Activated T-helper 1 cell treated with anti-CD3 and anti-CD28 coated beads, Interleukin-12 subunit alpha, Interleukin-12 subunit beta, Interleukin-2, Interleukin-4 antibody, amounts not matched to agents 30 ng/mL and 10 ng/mL and 1 ng/mL, durations not matched to agents 14 hours and 24 hours and 36 hours (primary cell): Measurements from ENCODE around the gene BRMS1L. TPM values are rescaled to one million over a fixed set of nuclear protein-coding genes. Genes with fewer than 3 reads are reported as not detected.
"Not testable (repeated sequence)": the region's sequence is repeated elsewhere in the genome, so short reads cannot be mapped to it uniquely, and the experiment has no call there.

ENCODE experiments used
- DNase-seq: peaks from one replicate; pipeline ENCODE4 v3.0.0; 2021; ENCODE audit warnings: low spot score
- H3K27ac Mint-ChIP-seq: one replicate; pipeline ENCODE4 v1.8.0; 2021; ENCODE audit warnings: mild to moderate bottlenecking, mixed read lengths
- H3K27me3 Mint-ChIP-seq: one replicate; pipeline ENCODE4 v1.8.0; 2022; ENCODE audit warnings: mild to moderate bottlenecking, moderate library complexity, mixed read lengths; ENCODE audit not compliant: insufficient read depth
- H3K36me3 Mint-ChIP-seq: one replicate; pipeline ENCODE4 v1.8.0; 2021; ENCODE audit warnings: low read depth, mixed read lengths
- H3K4me1 Mint-ChIP-seq: one replicate; pipeline ENCODE4 v1.8.0; 2021; ENCODE audit warnings: low read depth, mixed read lengths
- H3K4me3 Mint-ChIP-seq: one replicate; pipeline ENCODE4 v1.8.0; 2021; ENCODE audit warnings: mild to moderate bottlenecking, moderate library complexity, mixed read lengths
- H3K9me3 Mint-ChIP-seq: one replicate; pipeline ENCODE4 v1.8.0; 2021; ENCODE audit warnings: mixed read lengths
- intact Hi-C: fragments of 100-400 bp; cut with micrococcal nuclease; formaldehyde crosslinking; loops from one replicate; pipeline ENCODE4 v1.15.1; 2024
- total RNA-seq: library from RNA; stranded (reverse); gene quantifications from 2 replicates; pipeline ENCODE4 v1.2.3, GENCODE V29; 2022

Gene BRMS1L
- 6.3 and 9.1 TPM in 2 replicates for total RNA-seq

DNA sequence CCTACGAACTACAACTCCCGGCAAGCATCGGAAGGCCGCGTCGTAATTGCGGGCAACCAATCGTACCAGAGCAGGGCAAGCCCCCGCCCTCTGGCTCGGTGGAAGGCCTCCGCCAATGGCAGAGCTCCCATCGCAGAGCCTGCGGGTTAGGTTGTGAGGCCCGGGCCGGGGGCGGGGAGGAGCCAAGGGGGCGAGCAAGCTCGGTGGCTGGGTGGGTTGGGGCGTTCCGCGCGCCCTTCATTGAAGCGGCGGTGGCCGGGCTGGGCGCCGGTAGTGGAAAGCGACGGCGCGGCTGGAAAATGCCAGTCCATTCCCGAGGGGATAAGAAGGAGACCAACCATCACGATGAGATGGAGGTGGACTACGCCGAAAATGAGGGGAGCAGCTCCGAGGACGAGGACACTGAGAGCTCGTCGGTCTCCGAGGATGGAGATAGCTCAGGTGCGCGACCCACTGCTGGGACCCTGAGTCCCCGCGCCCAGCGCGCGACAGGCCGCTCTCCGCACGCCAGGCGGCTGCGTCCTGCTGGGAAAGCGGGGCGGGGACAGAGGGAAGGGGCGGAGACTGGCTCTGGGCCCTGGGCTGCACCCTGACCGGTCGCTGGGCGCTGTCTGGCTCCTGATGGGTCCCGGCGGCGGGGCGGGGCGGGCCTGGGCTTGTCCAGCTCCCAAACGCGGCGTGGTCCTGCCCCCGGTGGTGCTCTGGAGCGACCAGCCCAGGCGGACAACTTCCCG is at the start of gene BRMS1L:
TSS of gene BRMS1L (plus strand) at position 121 of the 734 bp plus-strand sequence. CDS start at position 300, 179 bp downstream.
- Mint-ChIP-seq H3K4me3 (peak within 1 kb of the TSS; percentile 88), H3K36me3 (peaks cover 5% of the 10 kb centered on the region), H3K27ac (peak within 1 kb of the TSS; percentile 90), H3K27me3 (peaks cover 4% of the 10 kb centered on the region), H3K9me3 (no peaks in the 10 kb centered on the region), H3K4me1 (peaks cover 16% of the 10 kb centered on the region)
- intact Hi-C loops: loop anchor here (1.0 to 10.0 kb wide), 12 partner anchors 17 to 1364 kb away; partner anchors contain the start of genes BAZ1A, EAPP, FAM177A1 and INSM2
- DNase-seq: peak; percentile 96

GRCh38 chr14:35776823-35777222 is 49.3 kb upstream of the BRMS1L start:
- intact Hi-C loops: no loop called here
- Mint-ChIP-seq H3K9me3 (peaks cover 13% of the 10 kb centered on the region), H3K4me1 (no peaks in the 10 kb centered on the region)

GRCh38 chr14:35777550-35777949 is 48.6 kb upstream of the BRMS1L start:
- H3K36me3 Mint-ChIP-seq, H3K27me3 Mint-ChIP-seq, H3K4me3 Mint-ChIP-seq, H3K27ac Mint-ChIP-seq, DNase-seq, H3K4me1 Mint-ChIP-seq, intact Hi-C loops: not testable (repeated sequence)
- peaks cover 13% of the 10 kb centered on the region for H3K9me3 Mint-ChIP-seq

More at GRCh38 chr14:35776823-35777222, 49.3 kb upstream of the BRMS1L start:
- H3K36me3 Mint-ChIP-seq: peaks cover 8% of the 10 kb centered on the region
- no peak overlapping the region for H3K4me3 Mint-ChIP-seq
- H3K27ac Mint-ChIP-seq: no peak overlapping the region
- no peaks in the 10 kb centered on the region for H3K27me3 Mint-ChIP-seq
- DNase-seq: no peak

- H3K4me3 Mint-ChIP-seq: no peak overlapping the region
- H3K4me1 Mint-ChIP-seq: no peaks in the 10 kb centered on the region
- no peaks in the 10 kb centered on the region for H3K27me3 Mint-ChIP-seq
- H3K36me3 Mint-ChIP-seq: peaks cover 8% of the 10 kb centered on the region
- no peak overlapping the region for H3K27ac Mint-ChIP-seq
- H3K9me3 Mint-ChIP-seq: peaks cover 13% of the 10 kb centered on the region
- no peak for DNase-seq
- intact Hi-C loops: no loop called here
Observed at GRCh38 chr14:35779368-35779767, 46.8 kb upstream of the BRMS1L start.

DNA sequence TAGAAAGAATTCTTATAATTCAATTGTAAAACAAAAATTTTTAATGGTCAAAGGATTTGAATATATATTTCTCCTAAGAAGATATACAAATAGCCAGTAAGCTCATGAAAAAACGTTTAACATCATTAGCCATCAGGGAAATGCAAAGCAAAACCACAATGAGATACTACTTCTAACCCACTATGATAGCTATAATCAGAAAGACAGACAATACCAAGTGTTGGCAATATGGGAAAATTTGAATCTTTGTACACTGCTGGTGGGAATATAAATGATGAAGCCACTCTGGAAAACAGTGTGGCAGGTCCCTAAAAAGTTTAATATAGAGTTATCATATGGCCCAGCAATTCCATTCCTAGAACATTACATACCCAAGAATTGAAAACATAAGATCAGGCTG is 42.4 kb upstream of the BRMS1L start:
- Mint-ChIP-seq H3K4me3 (no peak overlapping the region), H3K36me3 (peaks cover 8% of the 10 kb centered on the region), H3K4me1 (peaks cover 6% of the 10 kb centered on the region), H3K27ac (no peak overlapping the region), H3K27me3 (no peaks in the 10 kb centered on the region), H3K9me3 (peaks cover 13% of the 10 kb centered on the region)
- intact Hi-C loops: no loop called here
- DNase-seq: no peak

GRCh38 chr14:35786856-35787255 is 39.3 kb upstream of the BRMS1L start:
- Mint-ChIP-seq H3K4me3 (no peak overlapping the region), H3K27me3 (no peaks in the 10 kb centered on the region), H3K36me3 (peaks cover 6% of the 10 kb centered on the region), H3K9me3 (no peaks in the 10 kb centered on the region), H3K27ac (no peak overlapping the region), H3K4me1 (peaks cover 19% of the 10 kb centered on the region)
- no peak for DNase-seq
- intact Hi-C loops: no loop called here

DNA sequence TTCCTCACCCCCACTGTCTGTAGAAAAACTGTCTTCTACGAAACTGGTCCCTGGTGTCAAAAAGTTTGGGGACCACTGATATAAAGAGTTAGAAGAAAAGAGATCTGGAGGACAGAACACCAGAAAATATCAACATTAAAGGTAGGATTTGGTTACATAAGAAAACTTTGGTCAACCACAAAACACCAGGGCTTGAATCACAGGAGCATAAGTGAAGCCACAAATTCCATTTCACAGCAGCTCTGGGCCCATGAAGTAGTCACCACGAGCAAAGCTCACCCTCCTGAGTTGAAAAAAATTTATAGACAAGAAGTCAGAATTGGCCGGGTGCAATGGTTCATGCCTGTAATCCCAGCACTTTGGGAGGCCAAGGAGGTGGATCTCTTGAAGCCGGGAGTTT is 36.5 kb upstream of the BRMS1L start:
- no peak for DNase-seq
- peaks cover 4% of the 10 kb centered on the region for H3K36me3 Mint-ChIP-seq
- no peak overlapping the region for H3K27ac Mint-ChIP-seq
- H3K9me3 Mint-ChIP-seq: no peaks in the 10 kb centered on the region
- no peak overlapping the region for H3K4me3 Mint-ChIP-seq
- H3K4me1 Mint-ChIP-seq: peaks cover 19% of the 10 kb centered on the region
- H3K27me3 Mint-ChIP-seq: no peaks in the 10 kb centered on the region
- intact Hi-C loops: no loop called here

DNA sequence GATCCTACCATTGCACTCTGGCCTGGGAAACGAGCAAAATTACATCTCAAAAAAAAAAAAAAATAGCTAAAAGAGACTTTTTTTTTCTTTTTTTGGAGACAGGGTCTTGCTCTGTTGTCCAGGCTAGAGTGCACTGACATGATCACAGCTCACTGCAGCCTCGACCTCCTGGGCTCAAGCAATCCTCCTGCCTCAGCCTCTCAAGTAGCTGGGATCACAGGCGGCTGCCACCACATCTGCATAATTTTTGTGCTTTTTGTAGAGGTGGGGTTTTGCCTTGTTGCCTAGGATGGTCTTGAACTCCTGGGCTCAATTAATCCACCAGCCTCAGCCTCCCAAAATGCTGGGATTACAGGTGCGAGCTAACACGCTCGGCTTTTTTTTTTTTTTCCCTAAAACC is 28.3 kb upstream of the BRMS1L start:
- no peak overlapping the region for H3K4me3 Mint-ChIP-seq
- H3K4me1 Mint-ChIP-seq: peaks cover 11% of the 10 kb centered on the region
- no peaks in the 10 kb centered on the region for H3K9me3 Mint-ChIP-seq
- H3K36me3 Mint-ChIP-seq: no peaks in the 10 kb centered on the region
- DNase-seq: no peak
- H3K27me3 Mint-ChIP-seq: no peaks in the 10 kb centered on the region
- intact Hi-C loops: no loop called here
- no peak overlapping the region for H3K27ac Mint-ChIP-seq

DNA sequence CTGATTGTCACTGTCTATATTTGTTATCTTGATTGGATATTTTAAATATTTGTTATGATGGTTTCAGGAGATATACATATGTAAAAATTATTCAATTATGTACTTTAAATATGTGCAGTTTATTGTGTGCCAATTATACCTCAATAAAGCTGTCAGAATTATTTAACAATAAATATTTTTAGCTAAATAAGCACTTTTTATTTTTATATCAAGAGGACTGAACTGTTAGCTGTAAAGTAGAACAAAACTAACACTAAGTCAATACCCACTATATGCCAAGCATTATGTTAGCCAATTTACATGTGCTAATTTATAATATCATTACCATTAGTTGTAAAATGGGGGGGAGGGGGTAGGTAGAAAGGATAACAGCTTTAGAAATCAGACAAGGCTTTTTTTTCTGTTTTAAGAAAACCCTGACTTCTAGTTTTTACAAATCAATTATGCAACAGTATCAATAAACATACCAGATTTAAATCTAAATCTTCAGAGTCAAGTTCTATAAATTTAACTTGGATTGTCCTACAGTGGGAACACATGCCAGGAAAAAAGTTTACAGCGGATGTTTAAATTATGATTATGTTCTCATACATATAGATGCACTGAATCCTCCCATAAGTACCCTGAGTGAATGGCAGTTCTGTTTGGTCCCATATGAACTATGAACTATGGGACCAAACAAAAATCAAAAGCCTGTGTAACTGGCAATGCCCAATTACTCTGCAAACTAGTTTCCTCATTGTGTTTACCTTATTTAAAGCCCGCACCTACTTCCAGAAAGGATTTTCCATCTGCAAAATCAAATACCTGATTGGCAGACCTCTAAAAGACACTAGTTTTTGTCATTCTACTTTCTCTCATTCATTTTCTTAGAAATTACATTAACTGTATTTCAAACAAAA is 19.9 kb upstream of the BRMS1L start:
- peak overlapping the region; percentile 78 for H3K4me3 Mint-ChIP-seq

DNA sequence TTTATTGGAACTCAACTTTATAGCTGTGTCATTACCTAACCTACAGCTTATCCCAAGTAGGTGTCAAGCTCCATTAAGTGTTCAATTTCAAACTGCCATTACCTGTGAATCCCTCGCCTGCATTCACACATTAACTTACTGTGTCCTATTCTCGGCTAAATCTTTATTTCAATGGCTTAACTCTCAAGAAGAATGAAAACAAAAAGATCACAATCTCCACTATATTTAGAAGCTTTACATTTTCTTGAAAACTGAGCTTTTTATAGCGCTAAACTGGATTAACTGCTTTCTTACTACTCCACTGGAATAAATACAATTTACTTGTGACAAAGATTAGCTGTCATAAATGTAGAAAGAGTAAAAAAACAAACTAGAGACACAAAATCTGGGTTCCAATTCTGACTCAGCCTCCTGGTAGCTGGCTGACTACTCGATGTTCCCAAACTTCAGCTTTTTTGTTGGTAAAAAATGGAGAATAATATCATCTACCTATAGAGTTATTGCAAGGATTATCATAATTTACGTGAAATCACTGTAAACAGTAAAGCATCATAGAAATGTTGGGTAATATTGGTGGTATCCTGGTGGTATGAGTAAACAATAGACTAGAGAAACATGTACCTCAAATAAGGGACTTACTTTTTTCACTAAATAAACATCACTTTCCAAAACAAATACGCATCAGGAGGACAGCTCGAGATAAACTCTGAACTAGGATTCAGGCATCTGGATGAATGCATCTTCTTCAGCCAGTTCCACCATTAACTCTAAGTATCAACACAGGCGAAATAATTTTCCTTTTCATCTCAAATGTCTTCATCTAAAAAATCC is 18.8 kb upstream of the BRMS1L start:
- peaks cover 9% of the 10 kb centered on the region for H3K36me3 Mint-ChIP-seq
- peaks cover 29% of the 10 kb centered on the region for H3K4me1 Mint-ChIP-seq
- no peak for DNase-seq
- peak overlapping the region; percentile 25 for H3K27ac Mint-ChIP-seq
- intact Hi-C loops: loop anchor here (2.0 to 5.0 kb wide), 3 partner anchors 390 to 825 kb away; partner anchors contain the start of genes PPP2R3C, PRORP and SRP54
- H3K4me3 Mint-ChIP-seq: peak overlapping the region; percentile 78
- H3K9me3 Mint-ChIP-seq: no peaks in the 10 kb centered on the region
- peaks cover 3% of the 10 kb centered on the region for H3K27me3 Mint-ChIP-seq

More for the DNA sequence above, 19.9 kb upstream of the BRMS1L start:
- no peak for DNase-seq
- Mint-ChIP-seq H3K36me3 (peaks cover 9% of the 10 kb centered on the region), H3K4me1 (peaks cover 29% of the 10 kb centered on the region), H3K27me3 (peaks cover 3% of the 10 kb centered on the region), H3K27ac (no peak overlapping the region), H3K9me3 (no peaks in the 10 kb centered on the region)
- intact Hi-C loops: loop anchor here (2.0 to 5.0 kb wide), 3 partner anchors 389 to 823 kb away; partner anchors contain the start of genes PPP2R3C, PRORP and SRP54

- Mint-ChIP-seq H3K9me3 (no peaks in the 10 kb centered on the region), H3K27ac (peak overlapping the region; percentile 97), H3K4me1 (peaks cover 29% of the 10 kb centered on the region), H3K36me3 (peaks cover 5% of the 10 kb centered on the region), H3K27me3 (peaks cover 3% of the 10 kb centered on the region), H3K4me3 (peak overlapping the region; percentile 100)
- DNase-seq: no peak
- intact Hi-C loops: loop anchor here (2.0 to 5.0 kb wide), 4 partner anchors 119 to 761 kb away; partner anchors contain the start of genes FAM177A1, PPP2R3C and PRORP
Observed at GRCh38 chr14:35808076-35808637, 18.0 kb upstream of the BRMS1L start.
